AG08395 (cell line): ENCODE data around the gene EFCAB6.

ENCODE experiments used
- DNase-seq: peaks from one replicate; pipeline ENCODE4 v3.0.0; 2012; ENCODE audit warnings: mixed read lengths, low spot score

EFCAB6 gene

DNA sequence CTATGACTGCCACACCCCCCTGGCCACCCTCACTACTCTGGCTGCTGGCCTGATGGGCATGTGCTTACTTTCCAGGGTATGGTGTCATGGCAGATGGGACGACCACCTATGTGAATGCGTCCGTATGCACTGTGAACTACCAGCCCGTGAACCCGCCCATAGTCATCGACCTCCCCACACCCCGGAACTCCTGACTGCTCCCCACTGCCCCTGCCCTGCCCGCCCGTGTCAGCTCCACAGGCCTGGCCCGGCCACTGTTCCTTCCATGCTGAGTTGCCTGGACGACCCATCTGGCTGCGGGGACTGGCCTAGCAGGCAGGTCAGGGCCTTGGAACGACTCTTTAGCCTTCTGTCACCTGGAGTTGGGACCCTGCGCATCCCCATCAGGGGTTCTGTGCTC lies 306.7 kb downstream of the EFCAB6 start:
- DNase-seq = no peak

DNA sequence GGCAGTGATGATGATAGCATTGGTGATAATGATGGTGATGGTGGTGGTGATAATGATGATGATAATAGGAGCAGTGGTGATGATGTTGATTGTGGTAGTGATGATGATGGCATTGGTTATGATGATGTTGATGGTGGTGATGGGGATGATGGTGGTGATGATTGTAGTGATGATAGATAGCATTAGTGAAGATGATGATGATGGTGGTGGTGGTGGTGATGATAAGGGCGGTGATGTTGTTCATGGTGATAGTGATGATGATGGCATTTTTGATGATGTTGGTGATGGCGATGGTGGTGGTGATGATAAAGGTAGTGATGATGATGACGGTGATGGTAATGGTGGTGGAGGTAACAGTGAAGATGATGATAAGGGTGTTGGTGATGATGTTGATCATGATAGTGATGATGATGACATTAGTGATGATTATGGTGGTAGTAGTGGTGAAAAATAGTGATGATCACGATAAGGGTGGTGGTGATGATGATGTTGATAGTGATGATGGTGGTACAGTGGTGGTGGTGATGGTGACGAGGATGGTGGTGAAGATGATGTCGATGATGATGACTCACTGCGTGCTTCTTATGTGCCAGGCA lies 307.3 kb downstream of the EFCAB6 start:
- DNase-seq = no peak

DNA sequence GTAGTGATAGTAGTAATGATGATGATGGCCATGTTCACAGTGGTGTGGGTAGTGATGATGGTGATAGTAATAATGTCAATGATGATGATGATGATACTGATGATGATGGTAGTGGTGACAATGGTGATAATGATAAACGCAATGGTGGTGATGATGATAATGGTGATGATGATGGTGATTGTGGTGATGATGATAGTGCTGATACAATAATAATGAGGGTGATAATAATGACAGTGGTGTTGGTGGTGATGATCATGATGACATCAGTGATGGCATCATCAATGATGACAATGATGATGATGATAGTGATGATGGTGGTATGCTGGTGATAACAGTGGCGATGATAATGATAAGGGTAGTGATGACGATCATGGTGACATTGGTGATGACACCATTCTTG lies 308.0 kb downstream of the EFCAB6 start:
- no peak for DNase-seq

DNA sequence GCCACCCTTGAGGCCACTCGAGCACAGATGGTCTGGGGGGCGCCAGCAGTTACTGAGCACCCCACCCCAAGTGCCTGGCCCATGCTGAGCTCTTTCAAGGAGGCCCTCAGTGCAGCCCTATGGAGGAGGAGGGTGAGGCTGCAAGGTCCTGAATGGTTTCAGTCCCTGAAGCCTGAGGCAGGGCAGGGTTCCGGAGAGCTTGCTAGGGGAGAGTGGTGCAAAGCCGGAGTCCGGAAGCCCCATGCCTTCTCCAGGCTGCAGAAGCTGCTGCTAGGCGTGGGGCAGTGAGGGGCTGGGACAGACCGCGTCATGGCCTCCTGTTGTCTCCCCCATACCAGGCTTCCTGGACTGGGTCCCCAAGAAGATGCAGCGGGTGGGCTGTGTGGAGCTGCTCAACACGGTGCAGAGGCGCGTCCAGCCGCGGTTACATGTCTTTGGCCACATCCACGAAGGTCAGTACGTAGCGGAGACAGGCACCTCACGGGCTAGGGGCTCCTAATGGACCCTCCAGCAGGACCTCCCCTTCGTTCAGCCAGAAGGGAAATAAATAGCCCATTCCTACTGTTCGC lies 309.7 kb downstream of the EFCAB6 start:
- DNase-seq = no peak

GRCh38 chr22:43501878-43502277 lies 310.2 kb downstream of the EFCAB6 start:
- DNase-seq = no peak

DNA sequence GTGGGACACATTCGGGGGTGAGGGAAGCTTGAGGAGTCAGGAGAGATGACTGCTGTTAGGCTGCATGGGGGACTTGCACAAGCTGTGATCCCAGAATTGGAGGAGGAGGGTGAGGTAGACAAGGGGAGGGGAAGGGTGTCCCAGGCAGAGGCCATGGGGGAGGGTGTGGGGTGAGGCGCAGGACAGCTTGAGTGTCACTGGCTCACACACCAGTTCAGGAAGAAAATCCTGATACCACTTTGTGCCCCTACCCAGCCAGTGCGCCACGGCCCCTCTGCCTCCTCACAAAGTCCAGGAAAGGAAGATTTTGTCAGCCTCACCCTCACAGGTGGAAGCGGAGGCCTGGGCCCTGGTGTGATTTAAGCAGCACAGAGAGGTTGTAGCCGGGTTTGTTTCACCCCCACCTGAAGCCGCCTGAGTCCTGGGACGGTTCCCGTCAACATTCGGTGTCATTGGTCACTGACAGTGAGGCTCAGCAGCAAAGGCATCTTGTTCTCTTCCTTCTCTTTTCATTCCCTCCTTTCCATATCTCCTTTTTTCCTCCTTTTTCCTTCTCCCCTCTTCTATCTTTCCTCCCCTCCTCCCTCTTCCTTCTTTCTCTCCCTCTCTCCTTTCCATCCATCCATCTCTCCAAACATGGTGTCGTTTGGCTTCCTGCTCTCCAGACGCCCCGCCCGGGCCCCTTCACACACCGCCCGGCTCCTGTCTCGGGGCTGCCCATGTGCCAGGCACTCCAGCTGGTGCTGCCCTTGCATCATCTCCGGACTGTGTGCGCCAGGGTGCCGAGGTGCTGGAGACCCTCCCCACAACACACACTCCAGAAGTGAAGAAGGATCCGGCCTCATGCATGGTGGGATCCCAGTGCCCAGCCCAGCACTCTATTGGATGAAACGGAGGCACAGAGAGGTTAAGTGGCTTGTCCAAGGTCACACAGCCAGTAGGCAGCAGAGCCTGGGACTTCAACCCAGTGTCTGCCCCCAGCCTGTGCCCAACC lies 311.0 kb downstream of the EFCAB6 start:
- DNase-seq = no peak

GRCh38 chr22:43498856-43499253 lies 313.2 kb downstream of the EFCAB6 start:
- DNase-seq = no peak

- DNase-seq = no peak
Observed at GRCh38 chr22:43497956-43498855, 313.9 kb downstream of the EFCAB6 start.

- no peak for DNase-seq
Observed at GRCh38 chr22:43493297-43493696, 318.8 kb downstream of the EFCAB6 start.

DNA sequence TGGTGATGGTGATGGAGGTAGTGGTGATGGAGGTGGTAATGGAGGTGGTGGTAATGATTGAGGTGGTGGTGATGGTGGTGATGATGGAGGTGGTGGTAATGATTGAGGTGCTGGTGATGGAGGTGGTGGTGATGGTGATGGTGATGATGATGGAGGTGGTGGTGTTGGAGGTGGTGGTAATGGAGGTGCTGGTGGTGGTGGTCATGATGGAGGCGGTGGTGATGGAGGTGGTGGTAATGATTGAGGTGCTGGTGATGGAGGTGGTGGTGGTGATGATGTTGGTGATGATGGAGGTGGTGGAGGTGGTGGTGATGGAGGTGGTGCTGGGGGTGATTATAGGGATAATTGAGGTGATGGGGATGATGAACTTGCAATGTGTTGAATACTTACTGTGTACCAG lies 320.4 kb downstream of the EFCAB6 start:
- DNase-seq = no peak

DNA sequence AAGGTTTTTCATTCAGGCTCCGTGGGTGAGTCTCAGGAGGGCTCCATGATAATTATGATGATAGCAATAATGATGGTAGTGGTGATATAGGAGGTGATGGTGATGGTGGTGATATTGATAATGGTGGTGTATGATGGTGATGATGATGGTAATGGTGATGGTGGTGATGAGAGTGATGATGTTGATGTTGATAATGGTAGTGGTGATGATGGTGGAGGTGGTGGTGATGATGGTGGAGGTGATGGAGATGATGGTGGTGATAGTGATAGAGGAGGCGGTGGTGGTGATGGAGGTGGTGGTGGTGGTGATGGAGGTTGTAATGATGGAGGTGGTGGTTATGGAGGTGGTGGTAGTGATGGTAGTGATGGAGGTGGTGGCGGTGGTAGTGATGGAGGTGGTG lies 320.9 kb downstream of the EFCAB6 start:
- no peak for DNase-seq

- DNase-seq = no peak
Observed at GRCh38 chr22:43490311-43490710, 321.8 kb downstream of the EFCAB6 start.

DNA sequence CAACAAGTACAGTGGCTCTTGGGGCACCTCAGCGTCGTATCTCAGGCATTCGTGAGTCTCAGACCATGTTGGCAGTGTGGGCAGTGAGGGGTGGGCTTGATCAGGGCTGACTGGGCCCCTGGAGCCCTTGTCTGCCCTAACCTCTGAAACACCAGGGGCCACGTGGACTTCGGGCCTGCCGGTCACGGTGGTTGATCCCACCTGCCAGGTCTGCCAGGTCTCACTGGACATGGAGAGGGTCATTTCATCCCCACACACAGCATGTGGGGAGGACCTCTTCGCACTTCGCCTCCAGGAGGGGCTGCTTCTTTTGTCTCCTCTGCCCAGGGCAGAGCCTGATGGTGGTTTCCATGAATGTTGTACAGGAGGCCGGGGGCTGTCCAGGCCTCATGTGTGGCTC lies 323.2 kb downstream of the EFCAB6 start:
- DNase-seq = no peak

DNA sequence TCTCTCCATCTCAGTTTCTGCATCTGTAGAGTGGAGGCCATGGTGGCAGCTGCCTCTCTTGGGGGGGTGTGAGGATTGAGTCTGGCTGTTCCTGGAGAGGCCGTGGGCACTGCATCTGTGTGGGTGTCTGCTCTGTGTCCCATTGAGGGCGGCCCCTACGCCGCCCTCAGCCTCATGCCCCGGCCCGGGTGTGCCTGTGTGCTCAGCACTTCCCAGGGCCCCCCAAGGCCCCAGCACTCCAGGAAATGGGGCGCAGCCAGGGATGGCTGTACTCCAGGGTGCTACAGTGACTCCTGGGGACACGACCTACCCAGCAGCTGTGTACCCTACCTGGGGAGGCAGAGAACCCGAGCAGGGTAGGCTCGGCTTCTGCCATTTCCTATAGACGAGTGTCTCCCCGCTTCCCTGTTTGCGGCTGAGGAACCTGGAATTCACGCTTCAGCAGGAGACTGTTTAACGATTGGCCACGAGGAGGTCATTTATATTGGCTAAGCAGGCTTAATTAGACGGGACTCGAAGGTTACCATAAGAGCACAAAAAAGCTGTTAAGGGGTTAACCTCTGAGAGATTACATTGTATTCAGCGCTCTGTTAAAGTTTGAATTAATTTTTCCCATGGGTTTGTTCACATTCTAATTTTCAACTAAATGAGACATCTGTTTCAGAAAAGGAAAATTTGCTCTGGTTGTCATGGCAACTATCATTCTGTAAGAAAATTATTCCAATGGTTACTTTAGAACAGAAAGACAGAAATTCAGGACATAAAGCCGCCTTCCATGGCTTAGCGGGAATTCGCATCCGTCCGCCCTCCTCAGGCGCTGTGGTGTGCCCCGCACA lies 323.9 kb downstream of the EFCAB6 start:
- DNase-seq = no peak

GRCh38 chr22:43487311-43488030 lies 324.6 kb downstream of the EFCAB6 start:
- no peak for DNase-seq

DNA sequence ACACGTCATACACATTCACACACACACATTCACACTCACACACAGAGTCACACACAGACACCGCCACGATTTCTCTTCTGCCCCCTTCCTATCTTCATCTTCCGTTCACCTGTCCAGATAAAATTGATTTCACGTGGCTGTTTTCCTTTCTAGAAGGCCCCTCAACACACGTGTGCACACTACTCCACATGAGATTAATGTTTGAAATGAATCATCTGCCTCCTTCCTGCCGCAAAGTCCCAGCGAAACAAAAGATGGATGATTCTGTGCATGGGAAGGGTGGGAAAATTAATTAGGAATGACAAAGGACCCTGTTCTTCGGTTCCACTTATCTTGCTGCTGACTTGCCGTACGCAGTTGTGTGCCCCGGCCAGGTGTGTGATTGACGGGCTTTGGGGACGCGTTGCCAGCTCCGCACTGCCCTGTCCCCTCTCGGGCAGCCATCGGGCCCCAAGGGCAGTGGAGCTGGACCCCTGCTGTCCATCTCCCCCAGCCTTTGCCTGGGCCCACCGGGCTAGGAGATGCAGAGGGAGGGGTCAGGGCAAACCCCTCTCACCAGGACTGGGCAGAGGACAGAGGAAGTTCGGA lies 326.5 kb downstream of the EFCAB6 start:
- no peak for DNase-seq

DNA sequence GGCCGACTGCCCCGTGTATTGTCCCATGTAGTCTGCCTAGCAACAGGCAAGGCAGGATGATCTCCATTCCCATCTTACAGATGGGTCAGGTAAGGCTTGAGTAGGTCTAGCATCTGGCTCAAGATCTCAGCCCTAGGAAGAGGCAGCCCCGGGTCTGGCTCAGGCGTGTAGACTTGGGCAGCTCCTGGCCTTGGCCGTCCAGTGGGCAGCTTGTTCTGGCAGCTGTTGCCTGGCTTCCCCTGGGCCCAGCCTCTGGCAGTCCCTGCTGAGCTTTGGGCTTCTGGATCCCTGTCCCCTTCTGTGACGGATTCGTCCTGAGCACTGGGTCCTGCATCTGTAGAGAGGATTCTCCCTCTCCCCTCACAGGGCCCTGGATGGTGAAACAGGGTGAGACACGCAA lies 327.9 kb downstream of the EFCAB6 start:
- DNase-seq = no peak

- DNase-seq = no peak
Observed at GRCh38 chr22:43483669-43484068, 328.4 kb downstream of the EFCAB6 start.

- DNase-seq = no peak
Observed at GRCh38 chr22:43483266-43483665, 328.8 kb downstream of the EFCAB6 start.

DNA sequence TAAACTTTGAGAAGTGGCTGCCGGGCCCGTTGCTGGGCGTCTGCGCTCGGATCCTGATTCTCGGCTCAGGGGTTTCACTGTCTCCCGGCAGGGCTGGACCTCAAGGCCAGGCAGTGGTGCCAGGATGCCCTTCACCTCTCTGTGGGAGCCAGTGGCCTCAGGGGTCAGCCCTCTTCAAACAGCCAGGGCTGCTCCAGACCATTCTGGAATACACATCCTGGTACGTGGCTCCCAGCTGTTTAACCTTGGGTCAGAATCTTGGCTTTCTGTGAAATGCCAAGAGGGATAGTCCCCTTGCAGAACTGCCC lies 329.8 kb downstream of the EFCAB6 start:
- no peak for DNase-seq
